Middle frontal gyrus (tissue), 1 donor: Measurements from ENCODE around the gene MTX1.
"Not testable (repeated sequence)": the region's sequence is repeated elsewhere in the genome, so short reads cannot be mapped to it uniquely, and the experiment has no call there.

Source experiments
- DNase-seq: peaks from one replicate; pipeline ENCODE4 v3.0.0-alpha.2; 2015; ENCODE audit warnings: low spot score; ENCODE audit errors: extremely low spot score

MTX1 gene

GRCh38 chr1:155208541-155209311 lies at the start of gene MTX1:
Gene MTX1, plus strand, starts transcription at chr1:155208695. Its CDS starts 110 bp downstream, at chr1:155208805.
- peak; percentile 58 for DNase-seq

GRCh38 chr1:155158991-155159390 lies 49.5 kb upstream of the MTX1 start:
- no peak for DNase-seq

GRCh38 chr1:155160128-155160527 lies 48.4 kb upstream of the MTX1 start:
- DNase-seq: no peak

- not testable (repeated sequence) for DNase-seq
Measured at GRCh38 chr1:155162631-155163030, 45.9 kb upstream of the MTX1 start.

GRCh38 chr1:155163785-155164184 lies 44.7 kb upstream of the MTX1 start:
- not testable (repeated sequence) for DNase-seq

- not testable (repeated sequence) for DNase-seq
Measured at GRCh38 chr1:155164625-155165024, 43.9 kb upstream of the MTX1 start.

GRCh38 chr1:155166051-155166470 lies 42.4 kb upstream of the MTX1 start:
- DNase-seq: no peak

GRCh38 chr1:155166471-155167165 lies 41.9 kb upstream of the MTX1 start:
- no peak for DNase-seq

- peak; percentile 71 for DNase-seq
Measured at GRCh38 chr1:155167166-155168104, 41.1 kb upstream of the MTX1 start.

- DNase-seq: not testable (repeated sequence)
Measured at GRCh38 chr1:155168105-155168445, 40.4 kb upstream of the MTX1 start.

- DNase-seq: no peak
Measured at GRCh38 chr1:155168456-155169210, 39.9 kb upstream of the MTX1 start.

GRCh38 chr1:155169541-155169940 lies 39.0 kb upstream of the MTX1 start:
- no peak for DNase-seq

GRCh38 chr1:155170101-155170785 lies 38.3 kb upstream of the MTX1 start:
- no peak for DNase-seq

GRCh38 chr1:155170806-155171205 lies 37.7 kb upstream of the MTX1 start:
- no peak for DNase-seq

GRCh38 chr1:155171836-155172731 lies 36.4 kb upstream of the MTX1 start:
- DNase-seq: no peak

GRCh38 chr1:155172732-155173477 lies 35.6 kb upstream of the MTX1 start, which contains the start of gene KRTCAP2:
Gene KRTCAP2, minus strand, starts transcription at chr1:155173304. Its CDS starts 80 bp downstream, at chr1:155173224.
- DNase-seq: peak; percentile 91

GRCh38 chr1:155173478-155174323 lies 34.8 kb upstream of the MTX1 start, which contains the start of gene TRIM46:
Gene TRIM46, plus strand, starts transcription at chr1:155173849. Its CDS starts 118 bp downstream, at chr1:155173967.
- peak; percentile 10 for DNase-seq
